HUES48 (cell line): ENCODE results near the gene LRRC52.

Experiments used
- H3K27ac ChIP-seq: one replicate; pipeline ENCODE4 v1.7.0; 2013; ENCODE audit warnings: low read depth, low read length, inconsistent platforms
- H3K27me3 ChIP-seq: 2 replicates; pipeline ENCODE4 v1.6.1; 2013; ENCODE audit warnings: mild to moderate bottlenecking, low read length; ENCODE audit not compliant: control insufficient read depth, insufficient read depth
- H3K36me3 ChIP-seq: 2 replicates; pipeline ENCODE4 v1.6.1; 2013; ENCODE audit warnings: low read length; ENCODE audit not compliant: control insufficient read depth, insufficient read depth
- H3K4me1 ChIP-seq: 2 replicates; pipeline ENCODE4 v1.6.1; 2013; ENCODE audit warnings: mild to moderate bottlenecking, low read length; ENCODE audit not compliant: control insufficient read depth, insufficient read depth
- H3K4me3 ChIP-seq: 2 replicates; pipeline ENCODE4 v1.5.1; 2013; ENCODE audit warnings: mild to moderate bottlenecking, low read depth, low read length
- H3K9ac ChIP-seq: 2 replicates; pipeline ENCODE4 v1.6.1; 2013; ENCODE audit warnings: mild to moderate bottlenecking, low read depth, low read length, moderate library complexity
- H3K9me3 ChIP-seq: 2 replicates; pipeline ENCODE4 v1.6.1; 2013; ENCODE audit warnings: low read length; ENCODE audit not compliant: control insufficient read depth, insufficient read depth

Gene LRRC52

DNA sequence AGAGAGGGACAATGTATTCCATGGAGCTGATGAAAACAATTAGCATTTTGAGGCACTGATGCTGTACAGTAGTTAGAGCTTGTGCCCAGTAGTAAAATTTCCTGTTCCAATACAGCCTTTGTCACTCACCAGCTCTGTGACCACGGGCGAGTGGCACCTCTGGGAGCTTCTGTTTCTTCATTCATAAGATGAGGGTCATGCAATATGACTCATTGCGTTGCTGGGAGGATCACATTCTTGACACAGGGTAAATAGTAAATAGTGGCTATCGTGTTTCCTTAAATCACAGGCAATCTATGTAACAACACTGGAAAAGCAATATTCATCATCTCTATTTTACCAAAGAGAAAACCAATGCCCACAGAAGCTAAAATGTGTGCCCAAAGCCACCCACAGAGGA is 4.5 kb upstream of the LRRC52 start:
- Histone ChIP-seq H3K4me1 (peaks cover 8% of the 10 kb centered on the region), H3K27ac (no peak overlapping the region), H3K9ac (no peak overlapping the region), H3K36me3 (no peaks in the 10 kb centered on the region), H3K4me3 (no peak overlapping the region), H3K9me3 (no peaks in the 10 kb centered on the region), H3K27me3 (peaks cover 2% of the 10 kb centered on the region; the same call in 1 of the 2 replicates)

GRCh38 chr1:165539908-165540307 is 3.9 kb upstream of the LRRC52 start:
- no peaks in the 10 kb centered on the region for H3K36me3 ChIP-seq
- no peaks in the 10 kb centered on the region for H3K9me3 ChIP-seq
- no peak overlapping the region for H3K4me3 ChIP-seq
- H3K27me3 ChIP-seq: peaks cover 8% of the 10 kb centered on the region; the same call in 1 of the 2 replicates
- no peak overlapping the region for H3K27ac ChIP-seq
- H3K4me1 ChIP-seq: peaks cover 12% of the 10 kb centered on the region
- no peak overlapping the region for H3K9ac ChIP-seq

GRCh38 chr1:165542015-165542631 is 1.7 kb upstream of the LRRC52 start:
- Histone ChIP-seq H3K4me3 (no peak overlapping the region), H3K27me3 (peaks cover 12% of the 10 kb centered on the region; the same call in 1 of the 2 replicates), H3K9me3 (no peaks in the 10 kb centered on the region), H3K9ac (no peak overlapping the region), H3K27ac (no peak overlapping the region), H3K36me3 (no peaks in the 10 kb centered on the region), H3K4me1 (peaks cover 12% of the 10 kb centered on the region)

DNA sequence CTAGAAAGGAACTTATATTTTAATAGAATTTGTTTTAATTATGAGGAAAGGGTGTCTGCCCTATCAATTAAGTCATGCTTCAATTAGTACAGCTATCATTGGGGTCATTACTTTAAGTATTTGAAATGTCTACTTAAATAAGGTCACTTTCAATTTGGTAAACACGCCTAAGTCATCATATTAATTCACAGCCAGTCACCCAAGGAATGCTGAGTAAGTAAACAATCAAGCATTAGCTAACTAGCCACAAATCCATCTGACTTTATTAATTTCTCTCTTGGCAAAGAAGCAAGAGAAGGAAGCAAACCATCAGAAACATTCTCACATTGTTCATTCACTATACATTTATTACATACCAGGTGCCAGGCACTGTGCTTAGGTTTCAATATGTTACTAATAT is 1.2 kb upstream of the LRRC52 start:
- Histone ChIP-seq H3K27ac (no peak overlapping the region), H3K4me3 (no peak overlapping the region), H3K27me3 (peaks cover 12% of the 10 kb centered on the region; the same call in 1 of the 2 replicates), H3K4me1 (peaks cover 12% of the 10 kb centered on the region), H3K9ac (no peak overlapping the region), H3K36me3 (no peaks in the 10 kb centered on the region), H3K9me3 (no peaks in the 10 kb centered on the region)

DNA sequence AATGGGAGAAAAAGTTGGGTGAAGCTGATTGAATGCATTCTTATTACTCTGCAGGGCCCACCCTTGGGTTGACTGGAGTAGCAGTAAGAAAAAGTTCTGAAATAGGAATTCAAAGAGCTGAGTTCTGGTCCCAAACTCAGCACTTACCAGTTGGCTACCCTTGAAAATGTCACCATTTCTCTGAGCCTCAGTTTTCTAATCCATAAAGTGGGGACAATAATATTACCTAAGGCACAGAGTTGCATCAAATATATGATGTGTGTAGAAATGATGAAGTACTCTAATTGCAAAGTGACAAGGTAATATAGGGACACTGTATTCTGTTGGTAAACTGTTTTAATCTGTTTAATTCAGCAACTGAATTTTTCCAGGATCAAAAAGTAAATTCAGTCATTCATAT is 1.2 kb downstream of the LRRC52 start:
- Histone ChIP-seq H3K27me3 (peaks cover 12% of the 10 kb centered on the region), H3K36me3 (no peaks in the 10 kb centered on the region)

DNA sequence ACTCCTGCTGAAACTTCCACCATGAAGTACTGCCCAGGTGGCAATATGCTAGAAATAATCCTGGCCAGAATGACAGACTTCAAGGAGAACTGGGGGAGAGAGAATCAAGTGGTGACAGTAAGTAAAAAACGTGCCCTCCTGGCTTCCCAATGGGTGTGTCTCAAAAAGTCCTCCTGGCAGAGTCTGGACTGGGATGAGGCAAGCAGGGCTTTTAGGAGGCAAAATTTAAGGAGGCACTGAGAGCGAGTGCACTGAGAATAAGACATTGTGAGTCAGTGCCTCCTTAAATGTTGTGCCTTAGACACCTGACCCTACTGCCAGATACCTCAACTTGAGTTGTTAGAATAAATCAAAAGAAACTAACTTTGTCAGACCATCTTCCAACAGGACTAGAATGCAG is 2.2 kb downstream of the LRRC52 start:
- H3K27me3 ChIP-seq: peaks cover 12% of the 10 kb centered on the region
- peaks cover 12% of the 10 kb centered on the region for H3K4me1 ChIP-seq
- no peak overlapping the region for H3K9ac ChIP-seq
- H3K36me3 ChIP-seq: no peaks in the 10 kb centered on the region
- no peak overlapping the region for H3K27ac ChIP-seq
- no peak overlapping the region for H3K4me3 ChIP-seq
- H3K9me3 ChIP-seq: no peaks in the 10 kb centered on the region

More for the DNA sequence above, 1.2 kb downstream of the LRRC52 start:
- Histone ChIP-seq H3K27ac (no peak overlapping the region), H3K9me3 (no peaks in the 10 kb centered on the region), H3K4me1 (peaks cover 12% of the 10 kb centered on the region), H3K9ac (no peak overlapping the region), H3K4me3 (no peak overlapping the region)

GRCh38 chr1:165549973-165550372 is 6.2 kb downstream of the LRRC52 start:
- Histone ChIP-seq H3K4me1 (no peaks in the 10 kb centered on the region), H3K4me3 (no peak overlapping the region), H3K9me3 (no peaks in the 10 kb centered on the region), H3K9ac (no peak overlapping the region), H3K27ac (no peak overlapping the region), H3K27me3 (peaks cover 3% of the 10 kb centered on the region), H3K36me3 (no peaks in the 10 kb centered on the region)

DNA sequence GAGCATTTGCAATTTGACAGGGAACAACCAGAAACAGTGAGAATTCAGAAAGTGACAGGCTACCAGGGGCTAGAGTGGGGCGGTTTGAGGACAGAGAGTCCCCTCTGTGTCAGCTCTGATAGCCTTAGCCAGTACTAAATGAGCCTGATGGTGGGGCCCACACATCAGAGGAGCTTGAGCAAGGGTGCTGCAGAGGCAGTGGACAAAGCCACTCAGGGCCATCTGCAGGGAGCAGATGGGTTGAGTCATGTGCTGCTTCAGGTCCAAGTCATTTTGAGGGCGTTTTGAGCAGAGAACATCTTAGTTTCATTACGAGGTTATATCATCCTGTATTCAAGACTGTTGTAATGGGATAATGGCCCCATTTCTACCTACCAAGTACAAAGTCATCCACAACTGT is 7.7 kb downstream of the LRRC52 start:
- no peaks in the 10 kb centered on the region for H3K36me3 ChIP-seq
- no peaks in the 10 kb centered on the region for H3K9me3 ChIP-seq
- H3K27me3 ChIP-seq: no peaks in the 10 kb centered on the region; the same call in none of the 2 replicates
- no peak overlapping the region for H3K27ac ChIP-seq
- H3K4me1 ChIP-seq: no peaks in the 10 kb centered on the region
- H3K9ac ChIP-seq: no peak overlapping the region
- no peak overlapping the region for H3K4me3 ChIP-seq

GRCh38 chr1:165560883-165561656 is 17.3 kb downstream of the LRRC52 start:
- Histone ChIP-seq H3K4me3 (no peak overlapping the region), H3K9ac (no peak overlapping the region), H3K4me1 (peaks cover 14% of the 10 kb centered on the region), H3K9me3 (no peaks in the 10 kb centered on the region), H3K27ac (no peak overlapping the region), H3K27me3 (peaks cover 11% of the 10 kb centered on the region; the same call in 1 of the 2 replicates), H3K36me3 (no peaks in the 10 kb centered on the region)

DNA sequence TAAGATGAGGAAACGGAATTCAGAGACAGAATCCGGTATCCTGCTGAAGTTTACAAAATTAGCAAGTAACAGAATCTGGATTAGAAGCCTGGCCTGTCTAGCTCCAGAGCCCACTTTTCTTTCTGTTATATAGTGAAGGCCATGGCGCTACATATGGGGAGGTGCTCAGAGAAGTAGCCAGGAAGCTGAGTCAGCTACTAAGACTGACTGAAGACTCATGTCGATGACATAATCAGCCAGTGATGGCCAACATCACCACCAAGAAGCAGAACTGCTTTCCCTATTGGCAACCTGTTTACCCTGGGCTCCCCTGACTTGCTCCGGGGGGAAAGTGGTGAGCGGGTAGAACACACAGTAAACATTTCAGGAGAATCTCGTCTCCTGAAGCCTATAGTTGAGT is 18.8 kb downstream of the LRRC52 start:
- no peak overlapping the region for H3K4me3 ChIP-seq
- no peak overlapping the region for H3K9ac ChIP-seq
- no peak overlapping the region for H3K27ac ChIP-seq
- H3K27me3 ChIP-seq: peaks cover 11% of the 10 kb centered on the region; the same call in 1 of the 2 replicates
- H3K9me3 ChIP-seq: no peaks in the 10 kb centered on the region
- H3K4me1 ChIP-seq: peaks cover 14% of the 10 kb centered on the region
- H3K36me3 ChIP-seq: no peaks in the 10 kb centered on the region

DNA sequence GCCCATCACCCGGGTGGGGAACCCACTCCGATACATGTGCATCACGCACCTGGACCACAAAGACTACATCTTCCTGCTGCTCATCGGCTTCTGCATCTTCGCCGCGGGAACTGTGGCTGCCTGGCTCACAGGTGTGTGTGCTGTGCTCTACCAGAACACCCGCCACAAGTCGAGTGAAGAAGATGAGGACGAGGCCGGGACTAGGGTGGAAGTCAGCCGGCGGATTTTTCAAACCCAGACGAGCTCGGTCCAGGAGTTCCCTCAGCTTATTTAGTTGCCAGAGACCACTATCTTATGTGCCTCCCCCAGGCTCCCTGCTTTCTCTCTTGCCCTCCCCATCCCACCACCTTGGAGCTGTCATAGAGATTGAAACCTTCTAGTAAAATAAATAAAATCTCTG is 19.8 kb downstream of the LRRC52 start:
- no peaks in the 10 kb centered on the region for H3K36me3 ChIP-seq
- no peaks in the 10 kb centered on the region for H3K9me3 ChIP-seq
- no peak overlapping the region for H3K4me3 ChIP-seq
- H3K9ac ChIP-seq: no peak overlapping the region
- H3K27me3 ChIP-seq: peaks cover 11% of the 10 kb centered on the region; the same call in 1 of the 2 replicates
- peaks cover 14% of the 10 kb centered on the region for H3K4me1 ChIP-seq
- H3K27ac ChIP-seq: no peak overlapping the region
